Measurements from ENCODE around the gene WDR4.

- TF ChIP-seq CTCF (IDR thresholded peaks at IDR 0.05) (no peak), POLR2AphosphoS5 (IDR thresholded peaks at IDR 0.05) (no peak), POLR2A (IDR thresholded peaks at IDR 0.05) (no peak), EP300 (IDR thresholded peaks at IDR 0.05; ENCODE audit: low read depth) (no peak)
Observed at GRCh38 chr21:42836767-42837301, 42.5 kb downstream of the WDR4 start.

Data from transverse colon (tissue), 4 donors.